HepG2 (cell line): Measurements from ENCODE around the gene PSEN1. TPM values are rescaled to one million over a fixed set of nuclear protein-coding genes. Genes with fewer than 3 reads are reported as not detected.
A peak's percentile ranks its signal among the peaks of the same experiment; 100 is the strongest.

Source experiments
- AGO2 ChIP-seq: fragments of 200-400 bp; formaldehyde crosslinking; optimal IDR thresholded peaks from 2 replicates; pipeline ENCODE3; 2017; ENCODE audit warnings: mild to moderate bottlenecking, low read depth, low read length, moderate library complexity
- CCAR2 ChIP-seq: fragments of 200-400 bp; formaldehyde crosslinking; optimal IDR thresholded peaks from 2 replicates; pipeline ENCODE3; 2018; ENCODE audit warnings: low read depth, mild to moderate bottlenecking, low read length, moderate library complexity
- CEBPG ChIP-seq: IDR thresholded peaks from 2 replicates; pipeline ENCODE4 v1.6.1; 2016
- E2F2 ChIP-seq: sonication (generic); formaldehyde crosslinking; IDR thresholded peaks from 2 replicates; pipeline ENCODE4 v1.4.0; 2020; ENCODE audit warnings: missing genetic modification reagents, borderline replicate concordance
- IKZF1 ChIP-seq: fragments of 450-650 bp; IDR thresholded peaks from 2 replicates; pipeline ENCODE4 v1.7.1; 2016
- KDM2A ChIP-seq: sonication (generic); formaldehyde crosslinking; IDR thresholded peaks from 2 replicates; pipeline ENCODE4 v1.4.0; 2020; ENCODE audit warnings: low read depth, missing genetic modification reagents, borderline replicate concordance
- MAX ChIP-seq: IDR thresholded peaks from 2 replicates; pipeline ENCODE4 v1.6.1; 2012; ENCODE audit warnings: inconsistent platforms
- NFKBIZ ChIP-seq: IDR thresholded peaks from 2 replicates; pipeline ENCODE4 v1.6.1; 2018; ENCODE audit warnings: missing genetic modification reagents, missing compliant biosample characterization
- RXRA ChIP-seq: sonication (generic); formaldehyde crosslinking; IDR thresholded peaks from 2 replicates; pipeline ENCODE4 v1.5.1; 2020; ENCODE audit warnings: missing genetic modification reagents
- SMAD3 ChIP-seq: sonication (generic); formaldehyde crosslinking; IDR thresholded peaks from 2 replicates; pipeline ENCODE4 v1.4.0; 2020; ENCODE audit warnings: missing genetic modification reagents
- ZNF234 ChIP-seq: sonication (generic); formaldehyde crosslinking; conservative IDR thresholded peaks from 2 replicates; pipeline ENCODE4 v1.5.1; 2020; ENCODE audit warnings: mild to moderate bottlenecking, missing genetic modification reagents
- ZNF501 ChIP-seq: sonication (generic); formaldehyde crosslinking; IDR thresholded peaks from 2 replicates; pipeline ENCODE4 v1.5.1; 2020; ENCODE audit warnings: mild to moderate bottlenecking, moderate library complexity, missing genetic modification reagents
- ZNF646 ChIP-seq: sonication (generic); formaldehyde crosslinking; IDR thresholded peaks from 2 replicates; pipeline ENCODE4 v1.9.0; 2021; ENCODE audit warnings: mild to moderate bottlenecking, missing genetic modification reagents
- ZNF768 ChIP-seq: sonication (generic); formaldehyde crosslinking; IDR thresholded peaks from 2 replicates; pipeline ENCODE4 v1.4.0; 2020; ENCODE audit warnings: missing genetic modification reagents
- ZNF816 ChIP-seq: sonication (generic); formaldehyde crosslinking; IDR thresholded peaks from 2 replicates; pipeline ENCODE4 v1.8.0; 2022; ENCODE audit warnings: missing genetic modification reagents, mild to moderate bottlenecking, borderline replicate concordance
- polyA plus RNA-seq, 8 experiments: library from polyadenylated mRNA; depleted of rRNA in 3 of 8; stranded (reverse) in 7 of 8; unstranded in 1 of 8; fragments of >200 nt; fragmentation: Illumina TruSeq in 4 of 8; extraction: Trizol in 4 of 8; gene quantifications; 2 replicates each; pipeline versions ENCODE4 v1.2.1 to v1.2.3, GENCODE V29; 2011 to 2016; ENCODE audit warnings: low read depth in 4 of 8, missing spikeins in 1 of 8, mixed read lengths in 1 of 8; ENCODE audit not compliant: insufficient read depth in 1 of 8
- total RNA-seq, 5 experiments: library from RNA; depleted of rRNA; stranded (reverse); fragments of >200 nt; fragmentation: Illumina TruSeq; extraction: Trizol; gene quantifications; 2 replicates each; pipeline ENCODE4 v1.2.3, GENCODE V29; 2016; ENCODE audit warnings: low read depth in 1 of 5
- TF ChIP-seq, protein P1 (sequence below): sonication (generic); formaldehyde crosslinking; IDR thresholded peaks from 2 replicates; pipeline ENCODE4 v1.5.0; 2020; ENCODE audit warnings: missing genetic modification reagents
- TF ChIP-seq, protein P2 (sequence below): IDR thresholded peaks from 2 replicates; pipeline ENCODE4 v1.6.1; 2016; ENCODE audit warnings: missing biosample characterization, missing genetic modification reagents, low read depth

PSEN1 gene
- total and polyA plus RNA-seq, 2 of the 13 experiments (the other 11 are each of a cell fraction or from before 2014, with no cell fraction given) = 12.5 to 26.6 TPM

DNA sequence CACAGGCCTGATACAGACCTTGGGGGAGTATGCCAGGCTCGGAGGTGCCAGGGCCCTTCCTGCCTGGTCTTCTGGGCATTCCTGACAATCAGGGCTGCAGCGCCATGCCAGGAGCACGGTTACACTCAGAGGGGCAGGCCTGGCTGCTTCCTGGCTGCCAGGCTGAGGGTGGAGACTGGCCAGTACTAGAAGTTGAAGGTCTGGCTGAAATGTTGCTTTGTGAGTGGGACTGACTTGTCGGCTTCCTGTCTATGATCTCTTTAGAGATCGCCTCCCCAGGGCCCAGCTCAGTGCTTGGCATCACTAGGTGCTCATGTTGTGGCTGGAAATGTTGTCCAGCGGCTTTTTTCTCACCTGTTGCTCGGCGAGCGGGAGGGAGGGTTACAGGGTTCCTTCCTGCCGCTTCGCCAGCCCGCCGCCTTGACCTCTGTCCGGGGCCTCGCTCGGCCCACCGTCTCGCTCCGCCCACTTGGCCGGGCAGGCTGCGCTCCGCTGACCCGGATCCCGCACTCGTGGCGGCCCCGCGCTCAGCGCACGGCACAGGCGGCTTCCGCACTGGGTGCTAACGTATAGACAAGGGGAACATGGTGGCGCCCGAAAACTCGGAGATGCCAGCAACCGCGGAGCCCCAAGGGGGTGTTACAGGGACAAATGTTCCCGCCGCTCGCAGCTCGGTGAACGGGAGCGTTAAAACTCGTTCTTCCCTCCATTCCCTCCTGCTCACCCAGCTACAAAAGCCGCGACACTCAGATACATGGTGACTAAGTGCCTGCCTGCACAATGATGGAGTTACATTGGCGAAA, 133.6 kb downstream of the PSEN1 start (continued):
- TF ChIP-seq, protein P1, sequence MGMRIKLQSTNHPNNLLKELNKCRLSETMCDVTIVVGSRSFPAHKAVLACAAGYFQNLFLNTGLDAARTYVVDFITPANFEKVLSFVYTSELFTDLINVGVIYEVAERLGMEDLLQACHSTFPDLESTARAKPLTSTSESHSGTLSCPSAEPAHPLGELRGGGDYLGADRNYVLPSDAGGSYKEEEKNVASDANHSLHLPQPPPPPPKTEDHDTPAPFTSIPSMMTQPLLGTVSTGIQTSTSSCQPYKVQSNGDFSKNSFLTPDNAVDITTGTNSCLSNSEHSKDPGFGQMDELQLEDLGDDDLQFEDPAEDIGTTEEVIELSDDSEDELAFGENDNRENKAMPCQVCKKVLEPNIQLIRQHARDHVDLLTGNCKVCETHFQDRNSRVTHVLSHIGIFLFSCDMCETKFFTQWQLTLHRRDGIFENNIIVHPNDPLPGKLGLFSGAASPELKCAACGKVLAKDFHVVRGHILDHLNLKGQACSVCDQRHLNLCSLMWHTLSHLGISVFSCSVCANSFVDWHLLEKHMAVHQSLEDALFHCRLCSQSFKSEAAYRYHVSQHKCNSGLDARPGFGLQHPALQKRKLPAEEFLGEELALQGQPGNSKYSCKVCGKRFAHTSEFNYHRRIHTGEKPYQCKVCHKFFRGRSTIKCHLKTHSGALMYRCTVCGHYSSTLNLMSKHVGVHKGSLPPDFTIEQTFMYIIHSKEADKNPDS (CRISPR knock-in tag) = no peak
- TF ChIP-seq SMAD3 (no peak), AGO2 (peak; percentile 97), ZNF816 (CRISPR knock-in tag) (no peak), KDM2A (CRISPR knock-in tag) (peak; percentile 91), MAX (peak; percentile 29; the same call in 1 of the 2 replicates), RXRA (CRISPR knock-in tag) (0 out of 2 replicates have a peak, but pooled peaks have one; percentile 15), CEBPG (CRISPR knock-in tag) (no peak), ZNF501 (CRISPR knock-in tag) (peak; percentile 25; the same call in 1 of the 2 replicates), NFKBIZ (CRISPR knock-in tag) (no peak), CCAR2 (no peak), ZNF768 (CRISPR knock-in tag) (peak; percentile 47; the same call in 1 of the 2 replicates), IKZF1 (no peak), ZNF646 (CRISPR knock-in tag) (no peak), ZNF234 (CRISPR knock-in tag) (no peak), E2F2 (CRISPR knock-in tag) (no peak)
- TF ChIP-seq, protein P2, sequence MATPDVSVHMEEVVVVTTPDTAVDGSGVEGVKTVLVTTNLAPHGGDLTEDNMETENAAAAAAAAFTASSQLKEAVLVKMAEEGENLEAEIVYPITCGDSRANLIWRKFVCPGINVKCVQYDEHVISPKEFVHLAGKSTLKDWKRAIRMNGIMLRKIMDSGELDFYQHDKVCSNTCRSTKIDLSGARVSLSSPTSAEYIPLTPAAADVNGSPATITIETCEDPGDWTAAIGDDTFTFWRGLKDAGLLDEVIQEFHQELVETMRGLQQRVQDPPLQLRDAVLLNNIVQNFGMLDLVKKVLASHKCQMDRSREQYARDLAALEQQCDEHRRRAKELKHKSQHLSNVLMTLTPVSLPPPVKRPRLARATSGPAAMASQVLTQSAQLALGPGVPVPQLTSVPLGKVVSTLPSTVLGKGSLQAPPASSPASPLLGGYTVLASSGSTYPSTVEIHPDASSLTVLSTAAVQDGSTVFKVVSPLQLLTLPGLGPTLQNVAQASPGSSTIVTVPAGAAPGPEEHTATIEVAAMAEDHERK (CRISPR knock-in tag) = no peak
